ENCODE data around the gene XKR7.

GRCh38 chr20:31943052-31943471, 24.9 kb upstream of the XKR7 start:
- TF ChIP-seq CTCF (IDR thresholded peaks at IDR 0.05) = no peak
- no peak for TF ChIP-seq POLR2A (IDR thresholded peaks at IDR 0.05)
- TF ChIP-seq EP300 (IDR thresholded peaks at IDR 0.05) = no peak
- no peak for TF ChIP-seq POLR2AphosphoS5 (IDR thresholded peaks at IDR 0.05)
